Tibial artery (tissue), 4 donors: ENCODE data around the gene TULP4.
"Not testable (repeated sequence)": the region's sequence is repeated elsewhere in the genome, so short reads cannot be mapped to it uniquely, and the experiment has no call there.

ENCODE experiments used
- DNase-seq, 2 donors: peaks; one replicate each; pipeline ENCODE4 v3.0.0-alpha.2; 2019
- H3K27ac ChIP-seq, 2 donors: fragments of 200-600 bp; sonication (generic) in 1 of 2; 1 replicate in 1 of 2; 2 replicates in 1 of 2; pipeline ENCODE4 v1.5.1; 2018 to 2019; ENCODE audit warnings: mild to moderate bottlenecking in 1 of 2
- H3K27me3 ChIP-seq, 2 donors: fragments of 200-600 bp; sonication (generic) in 1 of 2; one replicate each; pipeline versions ENCODE4 v1.5.1 to v1.6.0; 2016 to 2019
- H3K36me3 ChIP-seq, 3 donors: fragments of 200-600 bp; sonication (generic) in 2 of 3; one replicate each; pipeline ENCODE4 v1.5.1; 2016 to 2019; ENCODE audit warnings: mild to moderate bottlenecking in 2 of 3
- H3K4me1 ChIP-seq, 4 donors: fragments of 200-600 bp; sonication (generic) in 2 of 4; 1 replicate in 3 of 4; 2 replicates in 1 of 4; pipeline ENCODE4 v1.5.1; 2016 to 2019
- H3K4me3 ChIP-seq, 2 donors: fragments of 200-600 bp; sonication (generic) in 1 of 2; 1 replicate in 1 of 2; 2 replicates in 1 of 2; pipeline ENCODE4 v1.5.1; 2018 to 2019; ENCODE audit warnings: mild to moderate bottlenecking in 2 of 2
- H3K9me3 ChIP-seq, 3 donors: fragments of 200-600 bp; sonication (generic) in 1 of 3; one replicate each; pipeline ENCODE4 v1.5.1; 2016 to 2019
- intact Hi-C: fragments of 100-400 bp; cut with DNase I; formaldehyde crosslinking; loops from one replicate; pipeline ENCODE4 v1.15.0; 2023; ENCODE audit warnings: low total_unique reads
- TF ChIP-seq, protein P1 (sequence below), 2 experiments: fragments of 200-600 bp in 1 of 2; fragments of 450-650 bp in 1 of 2; IDR thresholded peaks; one replicate each; pipeline ENCODE4 v1.5.1; 2017 to 2019; ENCODE audit warnings: antibody characterized with exemption in 2 of 2, mild to moderate bottlenecking in 1 of 2, moderate library complexity in 1 of 2

Gene TULP4

DNA sequence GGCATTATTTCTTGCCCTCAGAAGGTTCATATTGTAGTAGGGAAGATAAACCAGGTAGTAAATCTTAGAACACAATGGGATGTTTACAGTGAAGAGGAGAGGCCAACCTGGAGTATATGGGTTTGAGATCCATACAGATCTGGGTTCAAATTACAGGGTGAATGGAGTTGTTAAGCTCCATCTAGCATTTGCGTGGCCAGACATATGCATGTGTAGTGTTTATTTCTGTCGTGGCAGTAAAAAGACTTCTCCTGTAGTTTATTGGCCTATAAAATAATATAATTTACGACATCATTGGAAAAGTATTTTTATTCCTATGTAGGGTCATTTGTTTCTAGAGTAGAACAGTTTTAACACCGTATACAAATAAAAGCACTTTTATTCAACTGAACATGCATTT lies 25.2 kb upstream of the TULP4 start:
- H3K27ac ChIP-seq, result no peak overlapping the region
- no peak for DNase-seq
- no peaks in the 10 kb centered on the region for H3K36me3 ChIP-seq
- intact Hi-C loops, result loop anchor here (5.0 kb wide), 1 partner anchor 65 kb away; no protein-coding TSS in a partner anchor
- TF ChIP-seq, protein P1, sequence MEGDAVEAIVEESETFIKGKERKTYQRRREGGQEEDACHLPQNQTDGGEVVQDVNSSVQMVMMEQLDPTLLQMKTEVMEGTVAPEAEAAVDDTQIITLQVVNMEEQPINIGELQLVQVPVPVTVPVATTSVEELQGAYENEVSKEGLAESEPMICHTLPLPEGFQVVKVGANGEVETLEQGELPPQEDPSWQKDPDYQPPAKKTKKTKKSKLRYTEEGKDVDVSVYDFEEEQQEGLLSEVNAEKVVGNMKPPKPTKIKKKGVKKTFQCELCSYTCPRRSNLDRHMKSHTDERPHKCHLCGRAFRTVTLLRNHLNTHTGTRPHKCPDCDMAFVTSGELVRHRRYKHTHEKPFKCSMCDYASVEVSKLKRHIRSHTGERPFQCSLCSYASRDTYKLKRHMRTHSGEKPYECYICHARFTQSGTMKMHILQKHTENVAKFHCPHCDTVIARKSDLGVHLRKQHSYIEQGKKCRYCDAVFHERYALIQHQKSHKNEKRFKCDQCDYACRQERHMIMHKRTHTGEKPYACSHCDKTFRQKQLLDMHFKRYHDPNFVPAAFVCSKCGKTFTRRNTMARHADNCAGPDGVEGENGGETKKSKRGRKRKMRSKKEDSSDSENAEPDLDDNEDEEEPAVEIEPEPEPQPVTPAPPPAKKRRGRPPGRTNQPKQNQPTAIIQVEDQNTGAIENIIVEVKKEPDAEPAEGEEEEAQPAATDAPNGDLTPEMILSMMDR (IDR thresholded peaks at IDR 0.05), result no peak
- peaks cover 0 to 33% (median 19%) of the 10 kb centered on the region in 4 donors for H3K4me1 ChIP-seq
- no peaks in the 10 kb centered on the region for H3K9me3 ChIP-seq
- no peak overlapping the region for H3K4me3 ChIP-seq
- no peaks in the 10 kb centered on the region for H3K27me3 ChIP-seq

DNA sequence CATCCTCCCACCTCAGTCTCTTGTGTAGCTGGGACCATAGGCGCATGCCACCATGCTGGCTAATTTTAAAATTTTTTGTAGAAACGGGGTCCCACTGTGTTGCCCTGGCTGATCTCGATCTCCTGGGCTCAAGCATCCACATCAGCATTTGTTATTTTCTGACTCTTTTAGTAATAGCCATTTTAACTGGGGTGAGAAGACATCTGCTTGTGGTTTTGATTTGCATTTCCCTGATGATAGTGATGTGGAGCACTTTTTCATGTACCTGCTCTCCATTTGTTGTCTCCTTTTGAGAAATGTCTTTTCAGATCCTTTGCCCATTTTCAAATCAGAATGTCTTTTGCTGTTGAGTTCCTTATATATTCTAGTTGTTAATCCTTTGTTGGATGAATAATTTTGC lies 22.2 kb upstream of the TULP4 start:
- H3K27ac ChIP-seq, result no peak overlapping the region
- no peaks in the 10 kb centered on the region for H3K36me3 ChIP-seq
- peaks cover 0 to 18% (median 12%) of the 10 kb centered on the region in 4 donors for H3K4me1 ChIP-seq
- DNase-seq, result no peak
- no peaks in the 10 kb centered on the region for H3K27me3 ChIP-seq
- intact Hi-C loops, result no loop called here
- H3K9me3 ChIP-seq, result no peaks in the 10 kb centered on the region
- no peak overlapping the region for H3K4me3 ChIP-seq
- TF ChIP-seq, protein P1 (IDR thresholded peaks at IDR 0.05), result no peak

DNA sequence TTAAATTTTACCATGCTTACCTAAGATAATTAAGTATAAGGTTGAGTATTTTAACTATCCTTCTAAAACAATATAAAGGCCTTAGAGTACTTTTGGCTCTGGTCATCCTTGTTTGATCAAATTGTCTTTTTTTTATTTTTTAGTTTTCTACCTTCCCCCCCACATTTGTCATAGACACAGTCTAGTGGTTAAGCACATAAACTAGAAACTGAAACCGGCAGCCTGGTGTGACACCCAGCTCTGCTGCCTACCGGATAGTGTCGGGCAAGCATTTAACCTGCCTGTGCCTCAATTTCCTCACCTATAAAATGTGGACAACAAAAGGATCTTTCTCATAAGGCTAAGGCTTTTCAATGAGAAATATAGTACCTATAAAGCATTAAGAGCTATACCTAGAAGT lies 21.6 kb upstream of the TULP4 start:
- no peaks in the 10 kb centered on the region for H3K27me3 ChIP-seq
- H3K4me1 ChIP-seq, result peaks cover 0 to 14% (median 9%) of the 10 kb centered on the region in 4 donors
- H3K27ac ChIP-seq, result no peak overlapping the region
- intact Hi-C loops, result no loop called here
- H3K9me3 ChIP-seq, result no peaks in the 10 kb centered on the region
- H3K4me3 ChIP-seq, result no peak overlapping the region
- DNase-seq, result no peak
- no peaks in the 10 kb centered on the region for H3K36me3 ChIP-seq
- TF ChIP-seq, protein P1 (IDR thresholded peaks at IDR 0.05), result no peak

DNA sequence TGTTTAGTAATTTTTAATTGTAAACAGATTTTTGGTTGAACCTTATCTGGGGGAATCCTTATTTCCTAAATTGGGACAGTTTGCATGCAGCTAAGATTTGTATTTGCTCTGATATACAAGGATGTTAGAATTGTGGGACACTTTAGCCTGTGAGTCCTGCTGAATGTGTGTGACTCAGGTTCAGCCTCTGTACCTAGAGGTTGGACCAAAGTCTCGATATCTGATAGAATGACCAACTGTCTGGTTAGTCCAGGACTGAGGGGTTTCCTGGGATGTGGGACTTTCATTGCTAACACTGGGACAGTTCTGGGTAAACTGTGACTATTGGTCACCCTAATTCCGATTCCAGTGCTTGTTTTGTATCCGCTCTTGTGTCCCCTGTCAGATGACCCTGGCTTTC lies 20.2 kb upstream of the TULP4 start:
- Histone ChIP-seq H3K9me3 (peaks cover 0 to 9% (median 0%) of the 10 kb centered on the region in 3 donors), H3K36me3 (peaks cover 0 to 10% (median 7%) of the 10 kb centered on the region in 3 donors), H3K4me1 (peaks cover 0 to under 1% (median under 1%) of the 10 kb centered on the region in 4 donors), H3K27ac (no peak overlapping the region), H3K4me3 (no peak overlapping the region), H3K27me3 (no peaks in the 10 kb centered on the region)
- intact Hi-C loops, result no loop called here
- TF ChIP-seq, protein P1 (IDR thresholded peaks at IDR 0.05), result no peak
- no peak for DNase-seq

DNA sequence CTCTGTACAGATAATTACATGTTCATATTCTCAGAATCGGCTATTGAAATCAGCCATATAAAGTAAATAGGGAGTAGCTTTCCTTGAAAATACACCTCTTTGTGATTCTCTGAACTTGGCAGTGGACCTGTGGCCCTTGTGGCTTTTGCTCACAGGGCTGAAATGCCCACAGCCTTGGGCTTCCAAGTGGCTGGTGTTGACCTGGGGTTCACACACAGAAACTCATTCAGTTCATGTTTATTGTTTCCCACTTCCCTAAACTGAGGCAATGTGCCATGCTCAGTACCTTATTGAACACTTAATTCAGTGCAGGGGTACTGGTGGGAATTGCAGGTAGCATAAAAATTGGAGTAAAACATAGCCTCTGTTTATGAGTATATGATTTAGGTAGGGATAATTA lies 19.1 kb upstream of the TULP4 start:
- DNase-seq, result no peak
- peaks cover 6 to 18% (median 7%) of the 10 kb centered on the region in 3 donors for H3K36me3 ChIP-seq
- TF ChIP-seq, protein P1 (IDR thresholded peaks at IDR 0.05), result no peak
- intact Hi-C loops, result no loop called here
- no peaks in the 10 kb centered on the region for H3K4me1 ChIP-seq
- peaks cover 0 to 16% (median 7%) of the 10 kb centered on the region in 3 donors for H3K9me3 ChIP-seq
- no peaks in the 10 kb centered on the region for H3K27me3 ChIP-seq
- no peak overlapping the region for H3K4me3 ChIP-seq
- no peak overlapping the region for H3K27ac ChIP-seq

DNA sequence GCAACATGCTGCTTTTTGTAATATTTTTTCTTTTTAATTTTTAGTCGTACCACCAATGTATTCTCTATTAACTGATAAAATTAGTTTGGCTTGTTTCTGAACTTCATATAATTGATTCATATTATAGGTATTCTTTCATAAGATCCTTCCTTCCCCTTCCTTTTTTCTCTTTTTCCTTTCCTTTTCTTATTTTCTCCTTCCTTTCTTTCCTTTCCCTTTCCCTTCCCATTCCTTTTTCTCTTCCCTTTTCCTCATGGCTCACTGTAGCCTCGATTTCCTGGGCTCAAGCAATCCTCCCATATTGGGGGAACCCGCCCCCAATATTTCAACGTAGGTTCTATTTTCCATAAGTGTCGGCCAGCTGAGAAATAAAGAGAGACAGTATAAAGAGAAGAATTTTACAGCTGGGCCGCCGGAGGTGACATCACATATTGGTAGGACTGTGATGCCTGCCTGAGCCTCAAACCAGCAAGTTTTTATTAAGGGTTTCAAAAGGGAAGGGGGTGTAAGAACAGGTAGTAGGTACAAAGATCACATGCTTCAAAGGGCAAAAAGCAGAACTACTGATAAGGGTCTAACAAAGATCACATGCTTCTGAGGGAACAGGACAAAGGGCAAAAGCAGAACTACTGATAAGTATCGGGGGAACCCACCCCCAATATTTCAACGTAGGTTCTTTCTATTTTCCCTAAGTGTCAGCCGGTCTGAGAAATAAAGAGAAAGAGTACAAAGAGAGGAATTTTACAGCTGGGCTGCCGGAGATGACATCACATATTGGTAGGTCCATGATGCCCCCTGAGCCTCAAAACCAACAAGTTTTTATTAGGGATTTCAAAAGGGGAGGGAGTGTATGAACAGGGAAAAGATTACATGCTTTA lies 16.1 kb upstream of the TULP4 start:
- H3K27me3 ChIP-seq, intact Hi-C loops, H3K4me1 ChIP-seq, DNase-seq, H3K27ac ChIP-seq, H3K4me3 ChIP-seq: not testable (repeated sequence)
- Histone ChIP-seq H3K9me3 (peaks cover 0 to 16% (median 7%) of the 10 kb centered on the region in 3 donors), H3K36me3 (peaks cover 7 to 18% (median 11%) of the 10 kb centered on the region in 3 donors)

DNA sequence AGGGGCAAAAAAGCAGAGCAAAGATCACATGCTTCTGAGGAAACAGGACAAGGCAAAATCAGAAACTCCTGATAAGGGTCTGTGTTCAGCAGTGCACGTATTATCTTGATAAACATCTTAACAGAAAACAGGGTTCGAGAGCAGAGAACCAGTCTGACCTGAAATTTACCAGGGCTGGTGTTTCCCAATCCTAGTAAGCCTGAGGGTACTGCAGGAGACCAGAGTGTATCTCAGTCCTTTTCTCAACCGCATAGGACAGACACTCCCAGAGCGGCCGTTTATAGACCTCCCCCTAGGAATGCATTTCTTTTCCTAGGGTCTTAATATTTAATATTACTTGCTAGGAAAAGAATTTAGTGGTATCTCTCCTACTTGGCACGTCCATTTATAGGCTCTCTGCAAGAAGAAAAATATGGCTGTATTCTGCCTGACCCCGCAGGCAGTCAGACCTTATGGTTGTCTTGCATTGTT lies 15.4 kb upstream of the TULP4 start:
- Histone ChIP-seq H3K36me3 (peaks cover 7 to 18% (median 11%) of the 10 kb centered on the region in 3 donors), H3K9me3 (peaks cover 0 to 16% (median 7%) of the 10 kb centered on the region in 3 donors)
- intact Hi-C loops, DNase-seq, H3K4me1 ChIP-seq, H3K4me3 ChIP-seq, H3K27me3 ChIP-seq, H3K27ac ChIP-seq: not testable (repeated sequence)

DNA sequence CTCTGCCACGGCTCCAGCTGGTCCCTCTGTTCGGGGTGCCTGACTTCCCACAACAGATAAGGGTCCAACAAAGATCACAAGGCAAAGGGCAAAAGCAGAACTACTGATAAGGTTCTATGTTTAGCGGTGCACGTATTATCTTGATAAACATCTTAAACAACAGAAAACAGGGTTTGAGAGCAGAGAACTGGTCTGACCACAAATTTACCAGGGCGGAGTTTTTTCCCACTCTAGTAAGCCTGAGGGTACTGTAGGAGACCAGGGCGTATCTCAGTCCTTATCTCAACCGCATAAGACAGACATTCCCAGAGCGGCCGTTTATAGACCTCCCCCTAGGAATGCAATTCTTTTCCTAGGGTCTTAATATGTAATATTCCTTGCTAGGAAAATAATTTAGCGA lies 14.6 kb upstream of the TULP4 start:
- Histone ChIP-seq H3K9me3 (peaks cover 0 to 16% (median 7%) of the 10 kb centered on the region in 3 donors), H3K36me3 (peaks cover 7 to 18% (median 11%) of the 10 kb centered on the region in 3 donors)
- H3K4me1 ChIP-seq, H3K27ac ChIP-seq, H3K4me3 ChIP-seq, DNase-seq, H3K27me3 ChIP-seq, intact Hi-C loops: not testable (repeated sequence)
